OCI-LY7 (cell line): ENCODE results near the gene KYNU. TPM values are rescaled to one million over a fixed set of nuclear protein-coding genes. Genes with fewer than 3 reads are reported as not detected.

Source experiments
- BruUV-seq: library from RNA; stranded (reverse); fragments of 400-500 nt; replicated peaks from 2 replicates; lab custom pipeline; 2021; lab: Mats Ljungman, UMichigan
- CTCF ChIA-PET: fragments of 300-600 bp; sonication (Branson Sonifier 250); formaldehyde crosslinking; loops from one replicate; lab custom pipeline; 2022; ENCODE audit warnings: antibody characterized with exemption; ENCODE audit not compliant: unreplicated experiment; lab: Charles Lee
- POLR2A ChIA-PET: fragments of 300-600 bp; sonication (Branson Sonifier 250); formaldehyde crosslinking; loops from one replicate; lab custom pipeline; 2022; ENCODE audit warnings: antibody characterized with exemption; lab: Charles Lee
- DNase-seq: peaks from one replicate; pipeline ENCODE4 v3.0.0-alpha.2; 2015; ENCODE audit warnings: low spot score
- H2AFZ ChIP-seq: fragments of 200-600 bp; sonication (generic), shearing (Covaris generic); 2 replicates; pipeline ENCODE4 v1.6.1; 2014; ENCODE audit warnings: mild to moderate bottlenecking, antibody characterized with exemption, low read length, moderate library complexity
- H3K27ac ChIP-seq: fragments of 200-600 bp; sonication (generic); 2 replicates; pipeline ENCODE4 v1.5.1; 2014; ENCODE audit warnings: mixed run types, low read depth, mild to moderate bottlenecking, moderate library complexity, low read length, inconsistent platforms; ENCODE audit not compliant: poor library complexity, severe bottlenecking
- H3K36me3 ChIP-seq: fragments of 200-600 bp; sonication (generic); 2 replicates; pipeline ENCODE4 v1.6.1; 2014; ENCODE audit warnings: mild to moderate bottlenecking, antibody characterized with exemption, low read length, moderate library complexity, mixed read lengths; ENCODE audit not compliant: insufficient read depth
- H3K4me1 ChIP-seq: fragments of 200-600 bp; sonication (generic); 2 replicates; pipeline ENCODE4 v1.5.1; 2014; ENCODE audit warnings: mild to moderate bottlenecking, low read length; ENCODE audit not compliant: insufficient read depth, poor library complexity, severe bottlenecking
- H3K4me2 ChIP-seq: fragments of 200-600 bp; sonication (generic); 2 replicates; pipeline ENCODE4 v1.6.1; 2014; ENCODE audit warnings: mild to moderate bottlenecking, low read length
- H3K4me3 ChIP-seq: fragments of 200-600 bp; sonication (generic); 2 replicates; pipeline ENCODE4 v1.5.1; 2014; ENCODE audit warnings: mild to moderate bottlenecking, low read depth, low read length; ENCODE audit not compliant: poor library complexity, severe bottlenecking
- H3K79me2 ChIP-seq: fragments of 200-600 bp; sonication (generic); 2 replicates; pipeline ENCODE4 v1.6.1; 2016; ENCODE audit warnings: low read depth, mild to moderate bottlenecking, low read length, moderate library complexity, mixed read lengths; ENCODE audit not compliant: insufficient read depth
- H3K9me2 ChIP-seq: fragments of 200-600 bp; sonication (generic); 2 replicates; pipeline ENCODE4 v1.6.1; 2016; ENCODE audit warnings: mild to moderate bottlenecking, low read length, mixed read lengths; ENCODE audit not compliant: insufficient read depth
- H3K9me3 ChIP-seq: fragments of 200-600 bp; sonication (generic); 2 replicates; pipeline ENCODE4 v1.6.1; 2014; ENCODE audit warnings: mild to moderate bottlenecking, mixed run types, low read length, mixed read lengths
- H4K20me1 ChIP-seq: fragments of 200-600 bp; sonication (generic); 2 replicates; pipeline ENCODE4 v1.6.1; 2014; ENCODE audit warnings: mild to moderate bottlenecking, antibody characterized with exemption, low read length, moderate library complexity, mixed read lengths; ENCODE audit not compliant: insufficient read depth
- CTCF ChIP-seq: fragments of 200-600 bp; sonication (generic); conservative IDR thresholded peaks from 2 replicates; pipeline ENCODE4 v1.5.1; 2014; ENCODE audit warnings: mild to moderate bottlenecking, antibody characterized with exemption, low read length, moderate library complexity, mixed read lengths
- EZH2phosphoT487 ChIP-seq: fragments of 200-600 bp; sonication (generic); IDR thresholded peaks from 2 replicates; pipeline ENCODE4 v1.6.1; 2018; ENCODE audit warnings: low read depth, borderline replicate concordance, mild to moderate bottlenecking, mixed run types, antibody characterized with exemption, low read length, moderate library complexity, mixed read lengths
- intact Hi-C: fragments of 100-400 bp; cut with micrococcal nuclease; formaldehyde crosslinking; loops from one replicate; pipeline ENCODE4 v1.10.0; 2022; ENCODE audit not compliant: unreplicated experiment
- total RNA-seq, 2 experiments: library from RNA; depleted of rRNA in 1 of 2; stranded (reverse); fragments of >200 nt in 1 of 2; shearing (Covaris generic) in 1 of 2; gene quantifications; 2 replicates each; pipeline ENCODE4 v1.2.3, GENCODE V29; 2014 to 2022

KYNU gene
- total RNA-seq, 2 experiments from 2014 or later = 0.27 TPM; not detected in 1

- Histone ChIP-seq H3K4me3 (no peak overlapping the region), H3K4me2 (no peak overlapping the region), H3K79me2 (no peaks in the 10 kb centered on the region), H2AFZ (no peak overlapping the region), H4K20me1 (no peaks in the 10 kb centered on the region), H3K36me3 (no peaks in the 10 kb centered on the region), H3K4me1 (no peaks in the 10 kb centered on the region), H3K9me3 (no peaks in the 10 kb centered on the region), H3K9me2 (no peaks in the 10 kb centered on the region), H3K27ac (no peak overlapping the region)
- no TSS peak for BruUV-seq
- DNase-seq = no peak
- TF ChIP-seq EZH2phosphoT487 (no peak), CTCF (no peak)
- intact Hi-C loops = no loop called here
- POLR2A ChIA-PET = interaction anchor here (0.6 to 2.3 kb wide), 5 partner anchors 10 to 226 kb away, joined by 3 to 6 read pairs (median 3); no protein-coding TSS in a partner anchor
- CTCF ChIA-PET = no interaction called here
Observed at GRCh38 chr2:142914507-142915313, 37.2 kb downstream of the KYNU start.

DNA sequence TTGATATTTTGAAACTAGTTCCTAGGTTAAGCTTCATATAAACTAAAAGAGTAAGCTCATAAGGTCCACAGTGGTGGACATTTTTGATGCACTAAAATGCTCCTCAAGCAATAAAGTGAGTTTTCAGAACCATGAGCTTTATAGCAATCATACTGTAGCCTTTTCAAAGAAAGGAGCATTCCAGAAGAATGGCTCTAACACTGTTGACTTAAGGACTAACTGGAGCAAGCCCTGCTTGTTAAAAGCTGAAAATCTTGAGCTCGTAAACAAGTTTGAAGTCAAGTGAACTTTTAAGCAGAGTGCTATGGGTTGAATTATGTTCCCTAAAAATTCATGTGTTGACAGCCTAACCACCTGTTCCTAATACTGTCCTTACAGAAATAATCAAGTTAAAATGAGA, 38.0 kb downstream of the KYNU start:
- Histone ChIP-seq H3K4me2 (no peak overlapping the region), H3K9me3 (no peaks in the 10 kb centered on the region), H3K4me1 (no peaks in the 10 kb centered on the region), H3K4me3 (no peak overlapping the region), H3K79me2 (no peaks in the 10 kb centered on the region), H3K27ac (no peak overlapping the region), H3K36me3 (no peaks in the 10 kb centered on the region), H4K20me1 (no peaks in the 10 kb centered on the region), H2AFZ (no peak overlapping the region), H3K9me2 (no peaks in the 10 kb centered on the region)
- BruUV-seq = no TSS peak
- intact Hi-C loops = no loop called here
- POLR2A ChIA-PET = interaction anchor here (0.7 to 2.3 kb wide), 2 partner anchors 16 to 69 kb away, joined by 4 to 6 read pairs; no protein-coding TSS in a partner anchor
- no peak for TF ChIP-seq CTCF
- TF ChIP-seq EZH2phosphoT487 = no peak
- CTCF ChIA-PET = no interaction called here
- DNase-seq = no peak

GRCh38 chr2:142918624-142919023, 41.2 kb downstream of the KYNU start:
- no peaks in the 10 kb centered on the region for H3K9me2 ChIP-seq
- intact Hi-C loops = no loop called here
- no peak overlapping the region for H2AFZ ChIP-seq
- no TSS peak for BruUV-seq
- no peaks in the 10 kb centered on the region for H3K79me2 ChIP-seq
- H4K20me1 ChIP-seq = no peaks in the 10 kb centered on the region
- no peak overlapping the region for H3K4me3 ChIP-seq
- ChIA-PET POLR2A (interaction anchor here (1.4 to 2.1 kb wide), 2 partner anchors 10 to 11 kb away, joined by 3 to 6 read pairs; no protein-coding TSS in a partner anchor), CTCF (no interaction called here)
- no peaks in the 10 kb centered on the region for H3K4me1 ChIP-seq
- H3K36me3 ChIP-seq = no peaks in the 10 kb centered on the region
- no peak for DNase-seq
- H3K4me2 ChIP-seq = no peak overlapping the region
- TF ChIP-seq EZH2phosphoT487 (no peak), CTCF (no peak)
- no peak overlapping the region for H3K27ac ChIP-seq
- H3K9me3 ChIP-seq = no peaks in the 10 kb centered on the region
